ENCODE measurements around the gene HLA-DOA. TPM values are rescaled to one million over a fixed set of nuclear protein-coding genes. Genes with fewer than 3 reads are reported as not detected.

The HLA-DOA gene
- total and polyA plus RNA-seq, 4 donors, result 0.69 to 3.0 (median 1.6) TPM

DNA sequence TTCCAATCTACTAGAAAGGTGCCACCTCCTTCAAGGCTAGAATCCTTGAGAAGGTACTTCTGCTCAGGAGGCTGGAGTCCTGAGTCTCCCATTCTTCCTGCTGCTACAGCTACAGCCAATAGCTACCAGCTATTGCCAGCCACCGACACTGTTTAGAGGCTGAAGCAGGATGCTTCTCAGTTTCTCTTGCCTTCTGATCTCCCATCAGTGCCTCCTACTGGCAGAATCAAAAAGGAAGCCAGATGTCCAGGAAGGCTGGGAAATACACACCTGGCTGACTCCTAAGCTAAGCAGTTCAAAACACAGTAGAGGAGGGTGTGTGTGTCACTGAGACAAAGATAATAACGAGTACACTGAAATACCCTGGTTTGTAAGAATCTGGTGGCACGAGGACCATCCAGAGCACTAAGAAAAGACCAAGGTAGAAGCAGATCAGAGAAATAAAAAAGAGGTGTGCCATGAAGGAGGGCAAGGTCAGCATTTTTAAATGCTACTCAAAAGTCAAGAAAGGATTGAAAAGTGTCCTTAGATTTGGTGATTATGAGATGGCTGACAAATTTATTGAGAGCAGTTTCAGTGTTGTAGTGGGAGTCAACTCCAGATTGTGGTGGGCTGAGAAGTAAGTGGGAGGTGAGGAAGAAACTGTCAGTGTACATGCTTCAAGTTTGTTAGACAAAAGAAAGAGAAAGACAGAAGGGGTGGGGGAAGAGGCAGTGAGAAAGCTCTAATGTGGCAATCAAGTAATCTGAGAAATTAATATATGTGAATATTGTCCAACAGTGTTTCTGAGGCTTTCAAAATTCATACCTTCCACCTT, 54.2 kb downstream of the HLA-DOA start:
- H3K9ac ChIP-seq (ENCODE audit: low read depth in 1 of 2, low read length in 2 of 2), result no peak overlapping the region
- no peaks in the 10 kb centered on the region for H3K9me3 ChIP-seq (ENCODE audit: control insufficient read depth in 4 of 4, low read length in 3 of 4)
- H3K4me1 ChIP-seq (ENCODE audit: control insufficient read depth in 4 of 4, insufficient read depth in 4 of 4, low read length in 3 of 4), result peaks cover 0 to 4% (median 1%) of the 10 kb centered on the region in 4 donors
- no peak overlapping the region for H3K4me3 ChIP-seq (ENCODE audit: low read depth in 1 of 3, low read length in 3 of 3)
- DNase-seq (ENCODE audit: low spot score), result no peak
- TF ChIP-seq, protein P1, sequence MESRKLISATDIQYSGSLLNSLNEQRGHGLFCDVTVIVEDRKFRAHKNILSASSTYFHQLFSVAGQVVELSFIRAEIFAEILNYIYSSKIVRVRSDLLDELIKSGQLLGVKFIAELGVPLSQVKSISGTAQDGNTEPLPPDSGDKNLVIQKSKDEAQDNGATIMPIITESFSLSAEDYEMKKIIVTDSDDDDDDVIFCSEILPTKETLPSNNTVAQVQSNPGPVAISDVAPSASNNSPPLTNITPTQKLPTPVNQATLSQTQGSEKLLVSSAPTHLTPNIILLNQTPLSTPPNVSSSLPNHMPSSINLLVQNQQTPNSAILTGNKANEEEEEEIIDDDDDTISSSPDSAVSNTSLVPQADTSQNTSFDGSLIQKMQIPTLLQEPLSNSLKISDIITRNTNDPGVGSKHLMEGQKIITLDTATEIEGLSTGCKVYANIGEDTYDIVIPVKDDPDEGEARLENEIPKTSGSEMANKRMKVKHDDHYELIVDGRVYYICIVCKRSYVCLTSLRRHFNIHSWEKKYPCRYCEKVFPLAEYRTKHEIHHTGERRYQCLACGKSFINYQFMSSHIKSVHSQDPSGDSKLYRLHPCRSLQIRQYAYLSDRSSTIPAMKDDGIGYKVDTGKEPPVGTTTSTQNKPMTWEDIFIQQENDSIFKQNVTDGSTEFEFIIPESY (IDR thresholded peaks at IDR 0.05), result no peak
- TF ChIP-seq, protein P2, sequence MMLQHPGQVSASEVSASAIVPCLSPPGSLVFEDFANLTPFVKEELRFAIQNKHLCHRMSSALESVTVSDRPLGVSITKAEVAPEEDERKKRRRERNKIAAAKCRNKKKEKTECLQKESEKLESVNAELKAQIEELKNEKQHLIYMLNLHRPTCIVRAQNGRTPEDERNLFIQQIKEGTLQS (IDR thresholded peaks at IDR 0.05), result no peak
- TF ChIP-seq RAD21 (IDR thresholded peaks at IDR 0.05) (peak in 1 of 2 donors; percentile 60), YY1 (IDR thresholded peaks at IDR 0.05) (no peak), HNF4G (IDR thresholded peaks at IDR 0.05) (no peak), SP1 (IDR thresholded peaks at IDR 0.05) (no peak), RXRA (IDR thresholded peaks at IDR 0.05) (no peak), FOXA1 (IDR thresholded peaks at IDR 0.05) (no peak), HNF4A (conservative IDR thresholded peaks at IDR 0.05) (no peak), NR2F2 (IDR thresholded peaks at IDR 0.05) (no peak), GABPA (IDR thresholded peaks at IDR 0.05 in 1 of 2, conservative IDR thresholded peaks at IDR 0.05 in 1 of 2) (no peak)
- TF ChIP-seq, protein P3, sequence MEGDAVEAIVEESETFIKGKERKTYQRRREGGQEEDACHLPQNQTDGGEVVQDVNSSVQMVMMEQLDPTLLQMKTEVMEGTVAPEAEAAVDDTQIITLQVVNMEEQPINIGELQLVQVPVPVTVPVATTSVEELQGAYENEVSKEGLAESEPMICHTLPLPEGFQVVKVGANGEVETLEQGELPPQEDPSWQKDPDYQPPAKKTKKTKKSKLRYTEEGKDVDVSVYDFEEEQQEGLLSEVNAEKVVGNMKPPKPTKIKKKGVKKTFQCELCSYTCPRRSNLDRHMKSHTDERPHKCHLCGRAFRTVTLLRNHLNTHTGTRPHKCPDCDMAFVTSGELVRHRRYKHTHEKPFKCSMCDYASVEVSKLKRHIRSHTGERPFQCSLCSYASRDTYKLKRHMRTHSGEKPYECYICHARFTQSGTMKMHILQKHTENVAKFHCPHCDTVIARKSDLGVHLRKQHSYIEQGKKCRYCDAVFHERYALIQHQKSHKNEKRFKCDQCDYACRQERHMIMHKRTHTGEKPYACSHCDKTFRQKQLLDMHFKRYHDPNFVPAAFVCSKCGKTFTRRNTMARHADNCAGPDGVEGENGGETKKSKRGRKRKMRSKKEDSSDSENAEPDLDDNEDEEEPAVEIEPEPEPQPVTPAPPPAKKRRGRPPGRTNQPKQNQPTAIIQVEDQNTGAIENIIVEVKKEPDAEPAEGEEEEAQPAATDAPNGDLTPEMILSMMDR (IDR thresholded peaks at IDR 0.05; ENCODE audit: low read depth, low read length, missing input control), result peak; percentile 22
- no peaks in the 10 kb centered on the region for H3K27me3 ChIP-seq (ENCODE audit: control insufficient read depth in 4 of 4, insufficient read depth in 4 of 4, low read length in 3 of 4)
- no peak overlapping the region for H3K27ac ChIP-seq (ENCODE audit: low read depth in 1 of 2, low read length in 2 of 2)
- 46% methylated on average over 3 of the region's 3 CpGs for WGBS
- no peaks in the 10 kb centered on the region for H3K36me3 ChIP-seq (ENCODE audit: control insufficient read depth in 4 of 4, insufficient read depth in 3 of 4, low read depth in 1 of 4, low read length in 3 of 4)

DNA sequence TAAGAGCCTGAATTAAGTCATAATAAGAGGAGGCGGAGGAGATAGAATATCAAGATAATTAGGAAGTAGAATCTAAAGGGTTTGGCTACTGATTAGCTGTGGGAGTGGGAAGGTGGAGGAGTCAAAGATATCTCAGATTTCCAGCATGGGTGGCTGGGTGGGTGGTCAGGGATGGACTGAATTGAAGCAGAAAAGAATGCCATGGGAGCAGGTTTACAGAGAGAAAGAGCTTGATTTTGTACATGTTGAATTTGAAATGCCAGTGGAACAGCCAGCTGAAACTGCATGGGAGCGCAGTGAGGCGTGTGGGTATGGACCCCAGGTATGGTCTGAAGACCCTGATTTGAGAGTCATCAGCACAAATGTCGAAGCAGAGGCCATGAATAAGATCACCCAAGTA, 55.1 kb downstream of the HLA-DOA start:
- H3K36me3 ChIP-seq (ENCODE audit: control insufficient read depth in 4 of 4, insufficient read depth in 3 of 4, low read depth in 1 of 4, low read length in 3 of 4), result no peaks in the 10 kb centered on the region
- WGBS, result 94% methylated on average over 4 of the region's 4 CpGs
- TF ChIP-seq HNF4A (conservative IDR thresholded peaks at IDR 0.05), result no peak
- TF ChIP-seq TAF1 (conservative IDR thresholded peaks at IDR 0.05), result no peak
- TF ChIP-seq, protein P4, sequence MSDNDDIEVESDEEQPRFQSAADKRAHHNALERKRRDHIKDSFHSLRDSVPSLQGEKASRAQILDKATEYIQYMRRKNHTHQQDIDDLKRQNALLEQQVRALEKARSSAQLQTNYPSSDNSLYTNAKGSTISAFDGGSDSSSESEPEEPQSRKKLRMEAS (IDR thresholded peaks at IDR 0.05), result no peak
- TF ChIP-seq EGR1 (IDR thresholded peaks at IDR 0.05; ENCODE audit: low read depth in 2 of 2), result no peak
- TF ChIP-seq JUND (IDR thresholded peaks at IDR 0.05), result no peak
- TF ChIP-seq NR2F2 (IDR thresholded peaks at IDR 0.05), result no peak

More for the DNA sequence above, 55.1 kb downstream of the HLA-DOA start:
- peaks cover 0 to 4% (median 1%) of the 10 kb centered on the region in 4 donors for H3K4me1 ChIP-seq (ENCODE audit: control insufficient read depth in 4 of 4, insufficient read depth in 4 of 4, low read length in 3 of 4)
- DNase-seq (ENCODE audit: low spot score), result no peak
- no peaks in the 10 kb centered on the region for H3K27me3 ChIP-seq (ENCODE audit: control insufficient read depth in 4 of 4, insufficient read depth in 4 of 4, low read length in 3 of 4)
- H3K27ac ChIP-seq (ENCODE audit: low read depth in 1 of 2, low read length in 2 of 2), result no peak overlapping the region
- H3K9me3 ChIP-seq (ENCODE audit: control insufficient read depth in 4 of 4, low read length in 3 of 4), result no peaks in the 10 kb centered on the region
- H3K9ac ChIP-seq (ENCODE audit: low read depth in 1 of 2, low read length in 2 of 2), result no peak overlapping the region
- no peak overlapping the region for H3K4me3 ChIP-seq (ENCODE audit: low read depth in 1 of 3, low read length in 3 of 3)

Other genes starting within 250 kb of the HLA-DOA start
- gene HLA-DQB2, start 246.1 kb downstream of the HLA-DOA start, total RNA-seq, result not detected
- under 1 TPM in 1 of 2 donors, not detected in 1; 0.32 TPM for gene HLA-DQB2, start 246.1 kb downstream of the HLA-DOA start, polyA plus RNA-seq
- under 1 TPM in 1 of 2 donors, not detected in 1; 0.25 TPM for gene HLA-DOB, start 192.6 kb downstream of the HLA-DOA start, total RNA-seq
- under 1 TPM; 0.16 to 0.67 TPM for gene HLA-DOB, start 192.6 kb downstream of the HLA-DOA start, polyA plus RNA-seq
- gene TAP2, start 170.9 kb downstream of the HLA-DOA start, total RNA-seq, result 1 to 10 TPM; 5.1 to 7.7 TPM
- gene TAP2, start 170.9 kb downstream of the HLA-DOA start, polyA plus RNA-seq, result 10 to 100 TPM in 1 of 2 donors, 1 to 10 TPM in 1; 2.2 to 14.9 TPM
- gene PSMB8, start 165.5 kb downstream of the HLA-DOA start, total RNA-seq, result 10 to 100 TPM; 19.9 to 39.1 TPM
- gene PSMB8, start 165.5 kb downstream of the HLA-DOA start, polyA plus RNA-seq, result 10 to 100 TPM; 49.0 to 75.1 TPM
- 10 to 100 TPM in 1 of 2 donors, 1 to 10 TPM in 1; 9.8 to 18.2 TPM for gene TAP1, start 155.9 kb downstream of the HLA-DOA start, total RNA-seq
- 10 to 100 TPM; 10.3 to 14.3 TPM for gene TAP1, start 155.9 kb downstream of the HLA-DOA start, polyA plus RNA-seq
- gene PSMB9, start 155.4 kb downstream of the HLA-DOA start, total RNA-seq, result 10 to 100 TPM; 11.7 to 13.4 TPM
- 10 to 100 TPM; 27.1 to 31.6 TPM for gene PSMB9, start 155.4 kb downstream of the HLA-DOA start, polyA plus RNA-seq
- gene HLA-DMB, start 68.6 kb downstream of the HLA-DOA start, total RNA-seq, result 10 to 100 TPM in 1 of 2 donors, 1 to 10 TPM in 1; 8.1 to 13.1 TPM
- 1 to 10 TPM; 2.8 to 7.3 TPM for gene HLA-DMB, start 68.6 kb downstream of the HLA-DOA start, polyA plus RNA-seq
- gene HLA-DMA, start 56.5 kb downstream of the HLA-DOA start, total RNA-seq, result 1 to 10 TPM; 6.2 to 7.8 TPM
- gene HLA-DMA, start 56.5 kb downstream of the HLA-DOA start, polyA plus RNA-seq, result 10 to 100 TPM in 1 of 2 donors, 1 to 10 TPM in 1; 10.0 to 15.1 TPM
- gene BRD2, start 41.0 kb downstream of the HLA-DOA start, total RNA-seq, result 100 to 1,000 TPM in 1 of 2 donors, 10 to 100 TPM in 1; 46.0 to 100 TPM
- 10 to 100 TPM; 29.8 to 54.4 TPM for gene BRD2, start 41.0 kb downstream of the HLA-DOA start, polyA plus RNA-seq
- 10 to 100 TPM; 27.3 to 31.2 TPM for gene HLA-DPA1, start 64.1 kb upstream of the HLA-DOA start, total RNA-seq
- 10 to 100 TPM; 12.0 to 49.3 TPM for gene HLA-DPA1, start 64.1 kb upstream of the HLA-DOA start, polyA plus RNA-seq
- 10 to 100 TPM; 23.4 to 24.5 TPM for gene HLA-DPB1, start 66.4 kb upstream of the HLA-DOA start, total RNA-seq
- 10 to 100 TPM; 15.5 to 37.8 TPM for gene HLA-DPB1, start 66.4 kb upstream of the HLA-DOA start, polyA plus RNA-seq
- under 1 TPM; 0.19 to 0.59 TPM for gene COL11A2, start 182.9 kb upstream of the HLA-DOA start, total RNA-seq
- under 1 TPM; 0.15 to 0.36 TPM for gene COL11A2, start 182.9 kb upstream of the HLA-DOA start, polyA plus RNA-seq
- gene RXRB, start 191.1 kb upstream of the HLA-DOA start, total RNA-seq, result 10 to 100 TPM in 1 of 2 donors, 1 to 10 TPM in 1; 9.5 to 19.4 TPM
- gene RXRB, start 191.1 kb upstream of the HLA-DOA start, polyA plus RNA-seq, result 10 to 100 TPM in 1 of 2 donors, 1 to 10 TPM in 1; 7.7 to 13.9 TPM
- 100 to 1,000 TPM in 1 of 2 donors, 10 to 100 TPM in 1; 45.0 to 112 TPM for gene SLC39A7, start 191.3 kb upstream of the HLA-DOA start, total RNA-seq
- 10 to 100 TPM in 1 of 2 donors, 1 to 10 TPM in 1; 8.9 to 97.3 TPM for gene SLC39A7, start 191.3 kb upstream of the HLA-DOA start, polyA plus RNA-seq
- 10 to 100 TPM; 24.5 to 31.2 TPM for gene HSD17B8, start 195.1 kb upstream of the HLA-DOA start, total RNA-seq
- 10 to 100 TPM; 43.7 to 52.3 TPM for gene HSD17B8, start 195.1 kb upstream of the HLA-DOA start, polyA plus RNA-seq
- gene RING1, start 198.9 kb upstream of the HLA-DOA start, total RNA-seq, result 10 to 100 TPM; 11.5 to 19.7 TPM
- 10 to 100 TPM in 1 of 2 donors, 1 to 10 TPM in 1; 4.4 to 18.4 TPM for gene RING1, start 198.9 kb upstream of the HLA-DOA start, polyA plus RNA-seq

Data from liver (tissue), 9 donors.